ENCODE results near the gene GOLGA2. TPM values are rescaled to one million over a fixed set of nuclear protein-coding genes. Genes with fewer than 3 reads are reported as not detected.

The GOLGA2 gene
- 100 to 1,000 TPM; 103 to 133 TPM for total RNA-seq
- 79.8 TPM for polyA plus RNA-seq (ENCODE audit: insufficient read depth, low read depth, low replicate concordance)
- long read RNA-seq, donor 1, partial matches to known transcripts, result 23 of 58 reads
- long read RNA-seq, donor 1, other reads (novel, unspliced or antisense), result 34 of 58 reads
- long read RNA-seq, donor 2, partial matches to known transcripts, result 19 of 34 reads
- long read RNA-seq, donor 2, other reads (novel, unspliced or antisense), result 12 of 34 reads

- H3K4me1 ChIP-seq, result peaks cover 7% of the 10 kb centered on the region
- no peaks in the 10 kb centered on the region for H3K27me3 ChIP-seq
- peak within 1 kb of the TSS; percentile 83 to 88 for H3K27ac ChIP-seq
- TF ChIP-seq POLR2A (IDR thresholded peaks at IDR 0.05) (no peak), CTCF (IDR thresholded peaks at IDR 0.05) (no peak)
- peak; percentile 60 for DNase-seq
- intact Hi-C loops (cut with DNase I; ENCODE audit: low total_unique reads), result no loop called here
- peak within 1 kb of the TSS; percentile 76 to 89 for H3K4me3 ChIP-seq
- WGBS, 2 donors, result 0 to 1% methylated on average over 21 to 41 of the region's 57 CpGs
- no peaks in the 10 kb centered on the region for H3K9me3 ChIP-seq
- no peaks in the 10 kb centered on the region for H3K36me3 ChIP-seq (ENCODE audit: low read depth, missing control alignments)
Measured at GRCh38 chr9:128275198-128276007, at the start of gene GOLGA2. Gene GOLGA2 (minus strand): TSS chr9:128276007. CDS start chr9:128275976, 31 bp downstream.

- Histone ChIP-seq H3K4me1 (peaks cover 6% of the 10 kb centered on the region), H3K36me3 (ENCODE audit: low read depth, missing control alignments) (no peaks in the 10 kb centered on the region), H3K27me3 (no peaks in the 10 kb centered on the region), H3K27ac (no peak overlapping the region), H3K4me3 (no peak overlapping the region), H3K9me3 (no peaks in the 10 kb centered on the region)
- no peak for DNase-seq
- intact Hi-C loops (cut with DNase I; ENCODE audit: low total_unique reads), result no loop called here
- TF ChIP-seq POLR2A (IDR thresholded peaks at IDR 0.05) (no peak), CTCF (IDR thresholded peaks at IDR 0.05) (no peak)
- WGBS, 2 donors, result 92 to 95% methylated on average over 1 of the region's 1 CpG
Measured at GRCh38 chr9:128324401-128324800, 48.6 kb upstream of the GOLGA2 start.

- peak overlapping the region in 1 of 2 donors; percentile 86 for H3K4me3 ChIP-seq
- no peaks in the 10 kb centered on the region for H3K9me3 ChIP-seq
- intact Hi-C loops (cut with DNase I; ENCODE audit: low total_unique reads), result no loop called here
- H3K36me3 ChIP-seq (ENCODE audit: low read depth, missing control alignments), result no peaks in the 10 kb centered on the region
- TF ChIP-seq CTCF (IDR thresholded peaks at IDR 0.05) (no peak), POLR2A (IDR thresholded peaks at IDR 0.05) (no peak)
- H3K27me3 ChIP-seq, result no peaks in the 10 kb centered on the region
- WGBS, 2 donors, result 61 to 73% methylated on average over 11 to 12 of the region's 12 CpGs
- peaks cover 6% of the 10 kb centered on the region for H3K4me1 ChIP-seq
- no peak for DNase-seq
- H3K27ac ChIP-seq, result no peak overlapping the region
Measured at GRCh38 chr9:128323791-128324190, 48.0 kb upstream of the GOLGA2 start.

- H3K9me3 ChIP-seq, result no peaks in the 10 kb centered on the region
- peaks cover 6% of the 10 kb centered on the region for H3K4me1 ChIP-seq
- no peak for TF ChIP-seq POLR2A (IDR thresholded peaks at IDR 0.05)
- 18 to 21% methylated on average over 15 to 16 of the region's 16 CpGs for WGBS, 2 donors
- no peak for DNase-seq
- H3K27me3 ChIP-seq, result no peaks in the 10 kb centered on the region
- peak overlapping the region; percentile 86 to 94 for H3K4me3 ChIP-seq
- peak overlapping the region in 1 of 2 donors; percentile 89 for H3K27ac ChIP-seq
- intact Hi-C loops (cut with DNase I; ENCODE audit: low total_unique reads), result no loop called here
- H3K36me3 ChIP-seq (ENCODE audit: low read depth, missing control alignments), result no peaks in the 10 kb centered on the region
Measured at GRCh38 chr9:128323212-128323730, 47.5 kb upstream of the GOLGA2 start.
